Measurements from ENCODE around the gene NUP62CL.

DNA sequence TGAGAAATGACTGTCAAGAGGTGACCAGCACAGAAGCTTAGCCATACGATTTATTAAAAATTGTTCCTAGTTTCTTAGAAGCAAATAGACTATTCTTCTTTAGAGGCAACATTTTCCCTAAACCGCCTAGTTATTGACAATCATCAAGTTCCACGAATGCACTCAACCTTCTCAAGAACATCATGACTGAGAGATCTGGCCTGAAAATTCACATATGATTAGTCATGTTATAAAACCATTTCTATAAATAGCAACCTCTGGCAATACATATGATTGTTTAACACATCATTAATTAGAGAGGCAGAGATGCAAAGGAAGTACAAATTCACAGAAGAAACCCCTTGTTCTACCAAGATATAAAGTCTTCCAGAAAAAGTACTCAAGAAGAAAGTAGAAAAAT, 6.7 kb downstream of the NUP62CL start:
- TF ChIP-seq, protein P1, sequence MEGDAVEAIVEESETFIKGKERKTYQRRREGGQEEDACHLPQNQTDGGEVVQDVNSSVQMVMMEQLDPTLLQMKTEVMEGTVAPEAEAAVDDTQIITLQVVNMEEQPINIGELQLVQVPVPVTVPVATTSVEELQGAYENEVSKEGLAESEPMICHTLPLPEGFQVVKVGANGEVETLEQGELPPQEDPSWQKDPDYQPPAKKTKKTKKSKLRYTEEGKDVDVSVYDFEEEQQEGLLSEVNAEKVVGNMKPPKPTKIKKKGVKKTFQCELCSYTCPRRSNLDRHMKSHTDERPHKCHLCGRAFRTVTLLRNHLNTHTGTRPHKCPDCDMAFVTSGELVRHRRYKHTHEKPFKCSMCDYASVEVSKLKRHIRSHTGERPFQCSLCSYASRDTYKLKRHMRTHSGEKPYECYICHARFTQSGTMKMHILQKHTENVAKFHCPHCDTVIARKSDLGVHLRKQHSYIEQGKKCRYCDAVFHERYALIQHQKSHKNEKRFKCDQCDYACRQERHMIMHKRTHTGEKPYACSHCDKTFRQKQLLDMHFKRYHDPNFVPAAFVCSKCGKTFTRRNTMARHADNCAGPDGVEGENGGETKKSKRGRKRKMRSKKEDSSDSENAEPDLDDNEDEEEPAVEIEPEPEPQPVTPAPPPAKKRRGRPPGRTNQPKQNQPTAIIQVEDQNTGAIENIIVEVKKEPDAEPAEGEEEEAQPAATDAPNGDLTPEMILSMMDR (IDR thresholded peaks at IDR 0.05): no peak
- TF ChIP-seq POLR2A (IDR thresholded peaks at IDR 0.05): no peak

Data from uterus (tissue), 2 donors.